Measurements from ENCODE around the gene DNAJC7.

Gene DNAJC7

GRCh38 chr17:42010266-42010680 lies 7.0 kb downstream of the DNAJC7 start:
- DNase-seq: peak in 1 of 2 donors; percentile 54

GRCh38 chr17:42009170-42009569 lies 8.1 kb downstream of the DNAJC7 start:
- no peak for DNase-seq

GRCh38 chr17:42005166-42005565 lies 12.1 kb downstream of the DNAJC7 start:
- DNase-seq: no peak

- no peak for DNase-seq
Observed at GRCh38 chr17:42002792-42003301, 14.4 kb downstream of the DNAJC7 start.

- no peak for DNase-seq
Observed at GRCh38 chr17:42002175-42002791, 15.0 kb downstream of the DNAJC7 start.

- no peak for DNase-seq
Observed at GRCh38 chr17:42001729-42002128, 15.5 kb downstream of the DNAJC7 start.

DNA sequence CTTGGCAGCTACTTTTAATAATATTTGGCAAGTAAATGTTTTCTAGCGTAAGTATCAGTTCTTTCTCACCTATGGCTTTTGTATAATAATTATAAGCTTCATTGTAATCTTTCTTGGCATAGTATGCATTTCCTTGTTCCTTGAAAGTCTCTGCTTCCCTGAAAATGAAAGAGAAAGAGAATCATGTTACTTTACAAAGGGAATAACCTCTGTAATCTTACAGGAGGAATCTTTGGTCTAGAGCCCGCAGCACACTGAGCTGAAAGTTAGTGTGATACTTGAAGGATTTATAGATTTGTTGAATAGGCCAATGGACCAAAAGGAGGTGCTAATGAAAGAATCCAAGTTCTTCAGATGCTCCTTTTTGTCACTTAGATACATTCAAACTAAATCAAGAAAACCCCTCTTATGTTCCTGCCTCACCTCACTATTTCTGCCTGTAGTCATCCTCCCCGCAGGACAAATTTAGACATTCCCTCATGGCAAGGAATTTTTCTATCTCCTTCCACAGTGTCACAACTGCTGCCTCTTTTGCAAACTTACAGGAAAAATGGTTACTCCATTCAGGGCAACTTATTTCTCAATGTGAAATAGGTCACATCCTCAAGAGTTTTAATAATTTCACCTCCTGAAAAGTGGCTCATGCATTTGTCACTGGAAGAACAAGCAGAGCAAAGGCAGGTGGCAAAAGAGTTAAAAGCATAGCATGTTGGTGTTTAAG lies 16.7 kb downstream of the DNAJC7 start:
- no peak for DNase-seq

- DNase-seq: no peak
Observed at GRCh38 chr17:41998497-41998896, 18.7 kb downstream of the DNAJC7 start.

DNA sequence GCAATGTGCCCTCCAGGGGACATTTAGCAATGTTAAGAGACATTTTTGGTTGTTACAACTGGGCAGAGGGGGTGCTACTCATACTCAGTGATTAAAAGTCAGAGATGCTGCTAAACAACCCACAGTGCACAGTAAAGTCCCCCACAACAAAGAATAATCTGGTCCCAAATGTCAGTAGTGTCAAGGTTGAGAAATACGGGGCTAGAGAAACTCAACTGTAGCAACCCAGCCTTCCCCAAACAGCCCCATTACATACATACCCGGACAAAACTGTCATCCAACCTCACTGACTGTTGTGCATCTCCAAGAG lies 20.4 kb downstream of the DNAJC7 start:
- no peak for DNase-seq

GRCh38 chr17:41992576-41992975 lies 24.7 kb downstream of the DNAJC7 start:
- DNase-seq: no peak

GRCh38 chr17:41989702-41990419 lies 27.4 kb downstream of the DNAJC7 start:
- no peak for DNase-seq

DNA sequence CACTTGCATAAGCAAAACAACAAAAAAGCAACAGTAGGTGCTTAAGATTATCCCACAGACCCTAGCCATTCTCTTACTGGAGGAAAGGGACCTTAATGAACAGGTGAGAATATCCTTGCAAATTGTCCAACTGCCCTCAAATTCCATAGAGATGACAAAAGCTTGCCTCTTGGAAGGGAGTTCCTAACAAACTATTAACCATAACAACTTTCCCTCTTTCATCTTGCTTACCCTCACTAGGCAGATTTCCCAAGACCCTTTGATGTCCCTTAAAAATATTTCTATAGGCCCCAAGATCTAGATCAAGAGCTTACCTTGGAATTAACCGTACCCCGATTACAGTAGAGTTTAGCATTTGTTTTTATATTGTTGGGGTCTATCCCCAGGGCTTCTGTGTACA lies 28.8 kb downstream of the DNAJC7 start:
- DNase-seq: no peak

DNA sequence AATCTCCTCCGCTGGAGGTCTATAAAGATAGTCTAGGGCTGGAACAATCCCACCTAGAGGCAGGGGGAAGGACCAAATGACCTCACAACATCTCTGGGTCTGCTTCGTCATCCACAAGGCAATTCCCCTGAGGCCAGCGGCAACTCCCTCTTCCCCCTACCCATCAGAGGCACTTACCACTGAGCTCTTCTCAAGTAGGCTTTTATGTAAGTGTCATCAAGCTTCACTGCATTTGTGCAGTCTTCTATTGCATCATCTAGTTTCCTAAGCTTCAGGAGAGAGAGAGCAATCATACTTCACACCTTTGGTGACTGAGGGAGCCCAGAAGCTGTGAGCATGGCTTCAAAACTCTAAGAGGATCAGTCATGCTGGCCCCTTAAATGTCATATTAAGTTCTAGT lies 29.6 kb downstream of the DNAJC7 start:
- DNase-seq: no peak

DNA sequence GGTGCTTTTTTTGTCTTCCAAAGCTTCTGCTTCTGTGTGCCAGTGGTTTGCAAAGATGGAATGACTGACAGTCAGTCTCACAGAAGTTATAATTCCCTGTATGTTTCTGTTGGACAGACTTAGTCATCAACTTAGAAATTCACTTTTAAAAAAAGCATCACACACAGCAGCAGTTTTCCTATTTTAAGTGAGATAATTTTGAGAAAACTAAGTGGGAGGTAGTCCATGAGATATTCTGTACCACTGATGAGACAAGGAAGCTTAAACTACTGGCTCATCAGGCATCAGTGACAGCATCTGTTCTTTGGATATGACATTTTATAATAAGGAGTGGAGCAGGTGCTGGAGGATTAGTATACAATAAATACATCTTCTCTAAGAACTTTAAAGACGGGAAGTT lies 30.6 kb downstream of the DNAJC7 start:
- DNase-seq: no peak

GRCh38 chr17:41985919-41986318 lies 31.3 kb downstream of the DNAJC7 start:
- DNase-seq: no peak

GRCh38 chr17:41984454-41984853 lies 32.8 kb downstream of the DNAJC7 start:
- DNase-seq: no peak

GRCh38 chr17:41982026-41982760 lies 35.0 kb downstream of the DNAJC7 start:
- no peak for DNase-seq

- DNase-seq: no peak
Observed at GRCh38 chr17:41977991-41978390, 39.2 kb downstream of the DNAJC7 start.

DNA sequence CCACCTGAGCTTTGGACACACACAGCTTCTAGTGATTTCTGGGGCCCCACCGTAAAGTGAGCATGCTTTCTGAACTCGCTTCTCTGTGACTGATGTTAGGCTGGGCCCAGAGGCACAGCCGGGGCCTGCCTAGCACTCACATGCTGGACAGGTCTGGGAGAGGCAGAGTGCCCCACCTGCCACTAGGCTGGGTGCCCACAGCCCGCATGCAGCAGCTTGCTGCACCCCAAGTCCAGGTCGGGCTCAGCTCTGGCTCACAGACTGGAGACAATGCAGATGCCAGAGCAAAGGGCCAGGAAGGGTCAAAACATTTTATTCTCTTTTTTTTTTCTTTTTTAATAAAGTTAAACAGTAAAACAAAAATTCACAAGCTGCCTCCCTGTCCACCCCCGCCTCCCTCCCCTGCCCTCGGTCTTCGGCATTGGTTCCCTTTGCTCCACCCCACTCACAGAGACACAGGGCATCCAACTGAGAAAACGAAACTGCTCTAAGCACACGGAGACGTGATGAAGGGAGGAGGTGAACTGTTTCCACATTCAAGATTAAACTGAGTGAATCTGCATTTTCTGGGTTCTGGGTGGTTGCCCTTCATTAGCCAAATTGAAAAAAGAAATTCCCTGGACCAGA lies 41.0 kb downstream of the DNAJC7 start:
- no peak for DNase-seq

DNA sequence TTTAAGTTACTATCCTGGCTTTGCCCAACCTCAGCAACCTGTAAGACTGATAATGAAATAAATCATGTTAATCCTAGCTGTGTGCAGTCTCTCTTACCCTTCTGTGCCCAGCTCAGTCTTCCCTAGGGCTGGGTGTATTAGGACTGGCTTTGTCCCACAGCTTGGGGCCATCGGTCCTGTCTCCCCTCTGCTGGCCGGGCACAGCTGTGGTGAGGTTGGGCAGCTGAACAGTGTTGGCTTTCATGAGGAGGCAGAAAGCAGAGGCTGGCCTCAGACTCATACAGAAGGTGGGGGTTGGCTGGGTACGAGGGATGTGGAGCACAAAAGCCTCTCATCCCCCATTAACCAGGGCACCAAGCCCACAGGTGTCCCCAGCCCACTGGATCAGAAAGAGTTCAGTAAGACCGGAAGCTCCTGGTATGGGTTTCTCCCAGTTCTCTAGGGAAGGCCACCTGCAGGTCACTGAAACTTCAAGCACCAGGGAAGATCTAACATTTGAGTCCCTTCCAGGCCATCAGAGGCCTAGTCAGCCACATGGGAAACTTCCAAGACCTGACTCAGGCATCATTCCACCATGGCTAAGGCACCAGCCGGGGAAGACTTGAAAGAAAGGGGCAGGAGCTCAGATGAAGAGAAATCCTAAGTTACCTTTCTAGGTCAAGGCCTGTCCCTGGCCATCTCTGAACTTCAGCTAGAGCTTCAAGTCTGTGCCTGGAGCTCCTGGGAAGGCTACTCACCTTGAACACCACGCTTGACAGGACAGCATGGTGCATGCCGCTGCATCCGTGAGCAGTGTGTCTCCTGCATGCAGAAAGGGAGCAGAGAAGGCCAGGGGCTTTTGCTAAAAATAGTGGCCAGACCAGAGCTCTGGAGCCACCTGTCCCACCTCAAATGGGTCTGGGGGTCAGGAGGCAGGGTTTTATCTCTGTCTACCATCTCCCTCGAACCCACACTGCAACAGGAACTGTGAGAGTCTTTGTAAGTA lies 41.8 kb downstream of the DNAJC7 start:
- DNase-seq: no peak

- DNase-seq: no peak
Observed at GRCh38 chr17:41974658-41975057, 42.6 kb downstream of the DNAJC7 start.

GRCh38 chr17:41974031-41974430 lies 43.2 kb downstream of the DNAJC7 start:
- no peak for DNase-seq
